GM04504 (cell line): ENCODE data around the gene RASGEF1C.

ENCODE experiments used
- DNase-seq: peaks from one replicate; pipeline ENCODE4 v3.0.0-alpha.2; 2012; ENCODE audit warnings: low read depth

Gene RASGEF1C

GRCh38 chr5:180209137-180209581, at the start of gene RASGEF1C:
Gene RASGEF1C, minus strand, starts transcription at chr5:180209211. Its CDS starts 71,159 bp downstream, at chr5:180138052.
- peak; percentile 11 for DNase-seq

GRCh38 chr5:180253036-180253824, 44.2 kb upstream of the RASGEF1C start:
- DNase-seq, result no peak

GRCh38 chr5:180251887-180252286, 42.9 kb upstream of the RASGEF1C start:
- DNase-seq, result no peak

DNA sequence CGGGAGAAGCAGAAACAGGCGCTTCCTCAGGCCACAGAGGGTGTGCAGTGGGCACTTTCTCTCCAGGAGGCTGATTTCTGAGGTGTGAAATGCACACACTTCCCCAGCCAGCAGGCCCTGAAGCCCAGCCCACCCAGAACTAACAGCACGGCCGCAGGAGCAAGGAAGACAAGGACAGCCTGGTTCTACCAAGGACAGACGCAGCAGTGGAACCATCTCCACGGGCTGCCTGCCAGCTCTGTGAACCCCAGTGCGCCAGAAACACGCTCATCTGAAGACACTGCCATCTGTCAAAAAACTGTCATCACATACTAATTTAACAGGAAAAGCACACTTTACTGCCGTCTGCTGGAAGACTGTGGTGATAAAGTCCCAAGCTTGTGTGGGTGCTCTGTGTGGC, 42.1 kb upstream of the RASGEF1C start:
- DNase-seq, result no peak

- no peak for DNase-seq
These were observed 41.3 kb upstream of the RASGEF1C start for GRCh38 chr5:180250329-180250728.

GRCh38 chr5:180241600-180241999, 32.6 kb upstream of the RASGEF1C start:
- DNase-seq, result no peak

- DNase-seq, result no peak
These were observed 29.6 kb upstream of the RASGEF1C start for GRCh38 chr5:180238631-180239030.

DNA sequence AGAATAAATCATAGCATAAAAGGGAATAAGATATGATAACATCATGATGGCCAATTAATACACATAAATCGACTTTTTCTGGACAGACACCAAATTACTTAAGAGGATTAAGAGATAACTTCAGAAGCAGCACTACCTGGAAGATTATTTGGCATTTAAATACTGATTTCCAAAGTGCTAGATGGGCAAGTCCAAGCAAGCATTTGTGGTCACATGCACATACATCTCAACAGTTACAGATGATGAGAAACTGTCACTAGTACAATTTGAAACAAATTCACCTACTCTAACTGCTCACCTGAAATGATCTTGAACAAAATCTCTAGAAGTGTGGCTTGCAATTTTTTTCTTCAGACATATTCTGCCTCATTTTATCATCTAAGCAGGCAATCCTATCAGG, 26.8 kb upstream of the RASGEF1C start:
- DNase-seq, result no peak

GRCh38 chr5:180235077-180235476, 26.1 kb upstream of the RASGEF1C start:
- DNase-seq, result no peak

GRCh38 chr5:180234271-180234670, 25.3 kb upstream of the RASGEF1C start:
- DNase-seq, result no peak

DNA sequence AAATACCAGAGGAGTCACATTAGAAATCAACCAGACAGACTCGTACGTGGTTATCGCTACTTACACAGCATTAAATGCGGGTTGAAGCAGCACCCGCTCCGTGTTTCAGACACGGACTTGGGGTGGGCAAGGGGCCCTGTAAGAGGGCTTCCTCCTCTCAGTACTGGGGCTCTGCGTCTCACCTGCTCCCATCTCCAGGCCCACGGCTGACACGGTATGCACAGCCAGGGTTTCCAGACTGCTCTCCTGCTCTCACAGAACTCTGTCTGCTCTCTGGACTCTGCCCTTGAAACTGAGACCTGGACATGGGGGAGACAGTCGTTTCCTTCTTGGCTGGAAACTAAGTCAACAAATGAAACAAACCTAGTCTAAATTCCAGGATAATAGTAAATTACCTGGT, 24.7 kb upstream of the RASGEF1C start:
- no peak for DNase-seq

DNA sequence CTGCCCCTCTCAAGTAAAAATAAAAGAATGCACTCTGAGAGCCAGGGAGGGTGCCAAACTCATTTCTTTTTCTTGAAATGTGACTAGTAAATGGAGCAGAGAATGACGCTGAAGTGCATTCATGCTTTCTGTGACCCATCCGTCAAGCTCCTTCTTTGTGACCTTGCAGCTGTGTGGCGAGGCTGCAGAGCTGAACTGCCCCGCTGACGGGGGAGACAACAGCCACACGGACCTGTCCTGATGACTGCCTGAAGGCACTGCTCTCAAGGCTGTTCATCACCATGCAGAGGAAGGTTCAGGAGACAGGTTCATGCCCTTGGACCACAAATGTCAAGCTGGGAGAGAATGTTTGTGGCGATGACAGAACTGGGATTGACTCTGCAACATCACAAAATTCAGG, 21.0 kb upstream of the RASGEF1C start:
- DNase-seq, result no peak

DNA sequence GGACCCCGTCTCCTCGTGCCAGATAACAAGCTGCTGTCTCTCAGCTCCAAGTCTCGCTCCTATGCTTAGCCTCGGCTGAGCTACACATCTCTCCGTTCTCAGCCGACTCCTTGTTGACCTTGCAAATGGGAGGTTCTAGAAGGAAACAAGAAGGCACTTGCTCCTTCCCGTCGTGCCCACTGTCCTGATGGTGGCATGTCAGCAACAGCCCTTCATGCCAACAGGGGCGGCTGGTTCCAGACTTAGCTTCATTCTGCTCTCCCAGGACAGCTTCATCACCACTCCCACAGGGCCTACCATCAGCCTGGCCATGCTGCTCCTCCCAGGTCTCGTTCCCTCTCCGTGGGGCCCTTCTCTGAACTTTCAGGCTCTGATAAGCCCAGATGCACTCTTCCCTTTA, 13.0 kb upstream of the RASGEF1C start:
- DNase-seq, result no peak

GRCh38 chr5:180217797-180218196, 8.8 kb upstream of the RASGEF1C start:
- DNase-seq, result no peak

DNA sequence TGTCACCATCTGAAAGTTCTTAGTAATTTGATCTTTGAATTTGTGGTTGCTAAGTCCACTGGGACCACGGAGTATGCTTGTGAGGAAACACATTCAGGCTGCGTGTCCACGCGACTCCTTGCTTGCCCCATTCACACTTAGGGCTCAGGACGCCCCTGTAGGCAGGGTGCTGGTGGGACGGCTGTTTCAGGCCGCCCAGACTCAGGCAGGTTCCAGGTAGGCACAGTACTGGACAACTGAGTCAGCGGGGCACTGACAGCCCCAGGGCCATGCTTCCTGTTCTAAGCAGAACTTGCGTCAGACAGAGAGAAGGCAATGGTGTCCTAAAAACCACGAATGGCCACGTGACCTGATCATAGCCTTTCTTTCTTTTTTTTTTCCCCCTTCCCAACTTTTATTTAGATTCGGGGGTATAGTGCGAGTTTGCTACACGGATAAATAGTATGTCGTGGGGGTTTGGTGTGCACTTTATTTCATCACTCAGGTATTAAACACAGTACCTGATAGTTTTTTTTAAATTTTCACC, 7.7 kb upstream of the RASGEF1C start:
- no peak for DNase-seq

DNA sequence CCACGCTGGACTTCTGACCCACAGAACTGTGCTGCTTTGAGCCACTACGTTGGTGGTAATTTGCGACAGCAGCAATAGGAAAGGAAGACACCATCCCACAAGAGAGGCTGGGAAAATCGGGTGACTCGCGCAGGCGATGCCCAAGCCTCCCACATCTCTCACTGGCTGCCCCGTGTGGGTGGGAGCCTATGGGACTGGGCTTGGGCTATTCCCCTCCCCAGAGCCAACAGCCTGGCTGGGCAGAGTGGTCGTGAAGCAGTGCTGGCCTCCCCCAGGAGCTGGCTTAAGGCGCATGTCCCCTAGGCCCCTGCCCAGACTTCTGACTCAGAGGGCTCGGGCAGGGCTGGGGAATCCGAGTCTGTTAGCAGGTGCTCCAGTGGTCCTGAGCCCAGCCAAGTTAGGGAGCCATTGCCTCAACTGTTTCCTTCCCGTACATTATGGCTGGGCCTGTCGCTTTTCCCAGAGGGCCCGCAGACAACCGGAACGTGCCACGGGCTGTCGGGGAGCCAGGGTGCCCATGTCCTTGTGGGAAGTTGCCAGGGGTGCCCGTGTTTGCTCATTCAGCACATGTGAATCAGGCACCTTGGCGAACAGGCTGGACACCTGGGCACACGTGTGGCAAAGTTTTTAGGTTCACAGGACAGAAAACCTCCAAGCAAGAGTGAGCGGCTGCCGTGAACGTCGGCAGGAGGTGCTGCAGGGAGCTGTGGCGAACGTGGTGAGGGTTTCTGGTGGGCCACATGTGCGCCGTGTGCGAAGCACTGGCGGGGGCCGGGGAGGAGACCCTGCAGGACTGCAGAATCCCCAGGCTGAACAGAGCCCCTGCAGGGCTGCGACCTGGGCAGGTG, 7.0 kb upstream of the RASGEF1C start:
- no peak for DNase-seq

DNA sequence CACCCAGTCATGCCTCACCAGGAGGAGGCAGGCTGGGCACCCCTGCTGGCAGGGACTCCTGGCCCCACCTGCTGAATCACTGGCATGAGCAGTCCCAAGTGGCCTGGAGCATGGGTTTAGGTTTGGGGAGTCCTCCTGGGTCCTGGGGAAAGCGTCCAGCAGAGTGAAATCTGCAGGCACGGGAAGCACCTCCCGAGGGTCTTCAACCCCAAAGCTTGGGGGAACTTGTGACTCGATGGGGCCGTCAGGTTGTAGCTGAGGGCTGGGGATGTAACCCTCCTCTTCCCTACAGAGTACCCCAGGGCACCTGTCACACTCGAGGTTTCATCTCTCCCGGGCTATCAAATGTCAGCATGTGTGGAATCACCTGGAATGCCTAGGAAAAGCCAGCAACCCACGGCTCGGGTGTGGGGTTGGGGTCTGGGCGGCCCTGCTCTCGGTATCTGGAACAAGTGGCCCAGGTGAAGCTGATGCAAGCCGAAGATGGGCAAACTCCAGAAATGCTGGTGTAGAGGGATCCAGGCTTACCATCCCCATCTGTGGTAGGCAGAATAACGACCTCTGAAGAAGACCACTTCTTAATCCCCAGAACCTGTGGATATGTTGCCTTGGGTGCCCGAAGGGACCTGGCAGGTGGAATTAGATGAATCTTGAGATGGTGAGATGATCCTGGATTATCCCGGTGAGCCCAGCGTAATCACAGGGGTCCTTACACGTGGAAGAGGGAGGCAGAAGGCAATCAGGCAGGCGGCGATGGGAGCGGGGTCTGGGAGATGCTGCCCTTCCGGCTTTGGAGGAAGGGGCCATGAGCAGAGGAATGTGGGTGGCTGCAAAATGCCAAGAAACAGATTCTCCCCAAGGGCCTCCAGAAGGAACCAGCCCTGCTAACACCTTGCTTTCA, 6.1 kb upstream of the RASGEF1C start:
- DNase-seq, result no peak

DNA sequence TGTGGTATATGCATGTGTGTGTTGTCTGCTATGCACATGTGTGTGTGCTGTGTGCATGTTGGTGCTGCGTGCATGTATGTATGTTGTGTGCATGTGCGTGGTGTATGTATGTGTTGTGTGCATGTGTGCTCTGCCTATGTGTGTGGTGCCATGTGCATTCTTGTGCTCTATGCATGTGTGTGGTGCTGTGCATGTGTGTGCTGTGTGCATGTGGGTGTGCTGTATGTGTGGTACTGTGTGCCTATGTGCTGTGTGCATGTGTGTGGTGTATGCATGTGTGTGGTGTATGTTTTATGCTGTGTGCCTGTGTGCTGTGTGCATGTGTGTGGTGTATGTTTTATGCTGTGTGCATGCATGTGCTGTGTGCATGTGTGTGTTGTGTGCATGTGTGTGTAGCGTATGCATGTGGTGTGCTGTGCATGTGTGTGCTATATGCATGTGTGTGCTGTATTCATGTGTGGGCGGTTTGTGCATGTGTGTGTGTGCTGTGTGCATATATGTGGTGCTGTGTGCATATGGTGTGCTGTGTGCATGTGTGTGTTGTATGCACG, 4.7 kb upstream of the RASGEF1C start:
- DNase-seq, result no peak

DNA sequence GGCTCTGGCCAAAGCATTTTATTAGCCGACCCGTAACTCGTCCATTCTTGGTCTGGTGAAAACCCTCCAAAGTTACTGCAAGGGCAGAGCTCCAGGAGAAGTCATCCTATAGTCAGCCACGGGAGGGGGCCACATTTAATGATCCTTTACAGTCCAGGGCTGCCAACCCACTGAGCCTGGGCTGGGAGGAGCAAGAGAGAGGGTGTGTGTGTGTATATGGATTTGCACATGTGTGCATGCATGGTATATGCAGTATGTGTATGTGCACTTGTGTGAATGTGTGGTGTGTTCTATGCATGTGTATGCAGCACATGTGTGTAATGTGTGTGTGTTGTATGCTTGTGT, 4.2 kb upstream of the RASGEF1C start:
- DNase-seq, result no peak

GRCh38 chr5:180212363-180213255, 3.6 kb upstream of the RASGEF1C start:
- DNase-seq, result no peak

DNA sequence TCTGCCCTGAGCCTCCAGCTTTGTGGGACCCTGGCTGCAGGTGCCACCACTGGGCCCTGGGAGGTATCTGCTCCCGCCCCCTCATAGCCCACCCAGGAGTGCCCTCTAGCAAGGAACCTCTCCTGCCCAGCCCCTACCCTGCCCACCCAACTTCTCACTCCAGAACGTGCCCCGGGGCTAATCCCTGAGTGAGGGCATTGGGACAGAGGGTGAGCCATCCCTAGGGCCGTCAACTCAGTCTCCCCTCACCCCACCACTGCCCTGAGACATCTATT, 2.7 kb upstream of the RASGEF1C start:
- no peak for DNase-seq
